Retina (tissue), 1 donor: ENCODE results near the gene C1orf210.

Experiments
- DNase-seq: peaks from one replicate; pipeline ENCODE4 v3.0.0-alpha.2; 2016

C1orf210 gene

GRCh38 chr1:43292679-43293078 lies 7.3 kb upstream of the C1orf210 start:
- DNase-seq = no peak

- DNase-seq = peak; percentile 48
These were observed 6.8 kb upstream of the C1orf210 start for GRCh38 chr1:43292216-43292615.

DNA sequence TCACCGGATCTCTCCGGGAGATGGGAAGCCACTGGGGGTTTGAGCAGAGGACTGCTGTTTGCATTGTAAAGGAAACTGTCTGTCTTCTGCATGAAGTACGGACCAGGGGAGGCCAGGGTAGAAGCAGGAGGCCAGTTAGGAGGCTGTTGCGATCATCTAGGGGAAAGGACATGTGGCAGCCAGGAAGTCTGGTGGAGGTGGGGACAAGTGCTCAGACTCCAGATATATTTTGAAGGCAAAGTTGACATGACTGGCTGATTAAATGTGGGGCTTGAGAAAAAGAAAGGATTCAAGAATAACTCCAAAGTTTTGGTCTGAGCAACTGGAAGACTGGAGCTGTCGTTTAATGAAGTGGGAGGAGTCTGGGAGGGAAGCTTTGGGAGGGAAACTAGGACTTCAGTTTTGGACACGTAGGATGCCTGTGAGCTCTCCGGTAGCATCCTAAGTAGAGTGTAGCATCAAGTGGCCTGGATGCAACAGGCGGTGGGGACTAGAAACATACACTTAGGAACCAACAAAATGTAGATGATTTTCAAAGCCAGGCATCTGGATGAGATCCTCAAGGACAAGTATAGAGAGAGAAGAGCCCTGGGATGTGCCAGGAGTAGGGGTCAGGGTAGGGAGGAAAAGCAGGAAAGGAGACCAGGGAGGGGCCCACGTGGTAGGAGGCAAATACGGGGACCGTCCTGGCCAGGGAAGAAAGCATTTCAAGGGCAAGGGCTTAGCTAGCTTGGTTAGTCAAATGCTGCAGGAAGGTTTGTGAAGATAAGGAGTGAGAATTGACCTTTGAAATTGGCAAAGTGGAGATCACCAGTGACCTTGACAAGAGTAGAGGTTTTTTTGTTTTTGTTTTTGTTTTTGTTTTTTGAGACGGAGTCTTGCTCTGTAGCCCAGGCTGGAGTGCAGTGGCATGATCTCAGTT lies 3.7 kb upstream of the C1orf210 start:
- no peak for DNase-seq

DNA sequence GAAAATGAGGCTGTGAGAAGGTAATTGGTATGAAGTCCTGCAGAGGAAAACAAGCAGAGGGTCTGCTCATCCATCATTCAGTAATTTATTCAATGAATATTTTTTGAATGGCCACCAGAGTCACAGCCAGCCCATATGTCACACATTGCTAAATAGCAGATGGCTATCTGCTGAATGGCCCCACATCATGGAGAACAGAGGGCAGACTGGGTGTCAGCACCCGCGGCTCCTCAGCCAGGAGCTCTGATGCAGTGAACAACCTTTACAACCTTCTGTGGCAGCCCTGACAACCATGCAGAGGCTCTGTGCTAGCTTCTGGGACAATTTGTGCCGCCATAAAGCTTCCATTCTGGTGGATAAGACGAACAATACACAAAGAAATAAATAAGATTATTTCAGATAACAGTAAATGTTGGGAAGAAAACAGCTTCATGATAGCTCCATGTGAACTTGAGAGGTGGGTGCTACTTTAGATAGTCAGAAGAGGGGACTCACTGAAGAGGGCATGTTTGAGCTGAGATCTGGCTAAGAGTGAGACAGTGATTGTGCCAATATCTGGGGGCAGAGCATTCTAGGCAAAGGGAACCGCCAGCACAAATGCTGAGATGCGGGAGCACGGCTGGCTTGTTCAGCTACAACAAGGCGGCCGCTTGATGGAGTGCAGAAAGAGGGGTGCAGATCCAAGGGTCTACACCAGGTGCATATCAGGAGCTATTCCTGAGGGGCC lies 2.8 kb upstream of the C1orf210 start:
- DNase-seq = no peak

DNA sequence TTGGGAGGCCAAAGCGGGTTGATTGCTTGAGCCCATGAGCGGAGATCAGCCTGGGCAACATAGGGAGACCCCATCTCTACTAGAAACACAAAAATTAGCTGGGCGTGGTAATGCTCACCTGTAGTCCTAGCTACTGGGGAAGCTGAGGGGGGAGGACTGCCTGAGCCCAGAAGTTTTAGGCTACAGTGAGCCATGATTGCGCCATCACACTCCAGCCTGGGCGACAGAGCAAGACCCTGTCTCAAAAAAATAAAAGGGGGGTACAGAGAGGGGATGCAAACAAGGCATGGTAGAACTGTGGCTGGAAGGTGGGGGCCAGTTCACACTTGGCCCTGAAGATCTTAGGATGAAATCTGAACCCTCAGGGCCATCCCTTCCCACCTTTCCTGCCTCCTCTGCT lies 1.2 kb upstream of the C1orf210 start:
- DNase-seq = no peak

DNA sequence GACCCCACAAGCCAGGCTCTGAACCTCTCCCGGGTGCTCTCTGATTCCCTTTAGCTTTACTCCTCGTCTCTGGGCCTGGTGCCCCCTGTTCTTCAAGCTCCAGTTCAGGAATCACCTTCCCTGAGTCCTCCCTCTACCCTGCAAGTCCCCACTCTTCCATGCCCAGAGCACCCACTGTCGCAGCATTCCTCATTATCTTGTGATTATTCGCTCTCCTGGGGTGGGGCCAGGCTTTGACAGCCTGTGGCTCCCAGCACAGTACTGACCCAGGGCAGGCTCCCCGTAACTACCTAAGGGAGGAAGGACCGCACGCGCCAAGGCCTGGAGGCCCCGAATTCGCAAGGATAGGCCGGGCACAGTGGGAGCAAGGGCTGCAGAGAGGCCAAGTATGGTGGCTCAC lies 734 bp upstream of the C1orf210 start:
- no peak for DNase-seq

- no peak for DNase-seq
These were observed 753 bp downstream of the C1orf210 start for GRCh38 chr1:43284546-43285110.

DNA sequence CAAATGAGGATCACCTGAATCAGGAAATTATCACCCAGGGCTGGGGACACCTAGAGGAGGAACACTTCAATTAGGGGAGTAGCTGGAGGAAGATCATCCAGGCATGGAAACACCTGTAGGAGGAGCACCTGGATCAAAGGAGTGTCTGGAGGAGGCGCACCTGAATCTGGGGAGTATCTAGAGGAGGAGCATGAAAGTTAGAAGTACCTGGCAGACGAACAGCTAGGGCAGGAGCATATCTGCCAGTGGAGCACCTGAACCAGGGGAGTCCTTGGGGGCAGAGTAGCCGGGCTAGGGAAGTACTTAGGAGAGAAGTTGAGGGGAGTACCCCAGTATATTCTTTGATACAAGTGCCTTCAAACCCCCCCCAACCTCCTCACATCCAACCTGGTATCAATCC lies 1.3 kb downstream of the C1orf210 start:
- DNase-seq = no peak

GRCh38 chr1:43282220-43283195 lies 2.9 kb downstream of the C1orf210 start:
- no peak for DNase-seq

DNA sequence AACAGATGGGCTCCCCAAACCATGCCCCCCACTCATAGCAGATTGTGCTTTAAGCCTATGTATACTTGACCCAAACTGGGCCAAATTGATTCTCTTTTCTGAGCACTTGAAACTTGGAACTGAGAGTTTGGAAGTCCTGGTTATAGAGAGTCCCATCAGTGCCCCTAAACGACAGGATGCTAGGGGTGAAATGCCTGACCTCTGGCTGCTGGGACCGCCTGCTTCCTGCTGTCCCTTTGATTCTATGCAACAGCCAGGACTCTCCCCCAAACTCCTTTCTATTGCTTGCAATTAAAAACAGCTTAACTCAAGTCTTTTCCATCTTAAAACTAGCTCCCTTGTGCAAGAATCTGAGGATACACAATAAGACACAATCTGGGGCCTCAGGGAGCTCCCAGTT lies 4.7 kb downstream of the C1orf210 start:
- no peak for DNase-seq

GRCh38 chr1:43279666-43280065 lies 5.7 kb downstream of the C1orf210 start:
- DNase-seq = no peak

DNA sequence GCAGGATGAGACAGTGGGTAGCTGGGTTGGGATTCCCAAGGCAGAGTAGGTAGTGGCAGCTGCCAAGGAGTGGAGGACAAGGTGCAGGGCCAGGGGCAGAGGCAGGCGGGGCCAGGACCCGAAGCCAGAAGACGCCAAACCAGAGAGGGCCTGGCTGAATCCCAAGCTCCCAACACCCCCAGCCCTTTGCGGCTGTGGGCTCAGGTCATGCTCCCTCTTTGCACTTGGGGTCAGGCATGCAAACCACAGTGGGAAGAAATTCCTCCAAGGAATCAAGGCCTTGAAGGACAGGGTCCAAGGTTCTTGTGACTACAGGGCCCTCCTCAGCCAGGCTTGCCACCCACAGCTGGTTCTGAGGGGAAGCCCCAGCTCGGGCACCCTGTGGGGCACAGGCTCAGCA lies 6.2 kb downstream of the C1orf210 start:
- DNase-seq = no peak

DNA sequence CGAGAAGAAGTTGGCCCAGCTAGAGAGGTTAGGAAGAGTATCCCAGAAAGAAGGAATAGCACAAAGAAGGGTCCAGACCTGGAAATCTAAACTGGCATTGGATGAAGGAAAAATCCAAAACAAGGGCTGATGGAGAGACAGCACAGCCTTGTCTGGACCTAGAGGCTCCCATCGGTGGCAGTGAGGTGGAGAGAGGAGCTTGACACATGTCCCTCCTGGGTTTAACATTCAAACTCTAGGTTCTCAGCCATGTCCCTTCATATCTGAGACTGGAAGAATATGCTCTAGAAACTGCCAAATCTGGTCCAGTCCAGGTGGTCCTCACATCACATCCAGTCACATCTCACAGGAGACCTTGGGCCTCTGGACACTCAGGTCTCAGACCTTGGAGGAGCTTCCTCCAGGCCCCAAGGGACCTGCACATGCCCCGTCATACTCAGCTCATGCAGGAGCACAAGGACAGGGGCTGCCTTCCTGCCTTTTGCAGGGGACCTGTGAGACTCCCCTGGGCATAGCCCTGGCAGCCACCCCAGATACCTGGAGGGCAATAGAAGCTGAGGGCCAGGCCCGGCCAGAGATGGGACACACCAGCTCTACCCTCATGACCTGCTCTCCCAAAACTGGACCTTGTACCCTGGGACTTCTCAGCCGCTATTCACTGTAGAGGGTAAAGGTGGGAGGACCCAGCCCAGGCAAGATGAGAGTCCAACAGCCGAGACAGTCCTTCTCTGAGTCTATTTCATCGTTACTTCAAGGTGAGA lies 8.1 kb downstream of the C1orf210 start:
- DNase-seq = no peak

DNA sequence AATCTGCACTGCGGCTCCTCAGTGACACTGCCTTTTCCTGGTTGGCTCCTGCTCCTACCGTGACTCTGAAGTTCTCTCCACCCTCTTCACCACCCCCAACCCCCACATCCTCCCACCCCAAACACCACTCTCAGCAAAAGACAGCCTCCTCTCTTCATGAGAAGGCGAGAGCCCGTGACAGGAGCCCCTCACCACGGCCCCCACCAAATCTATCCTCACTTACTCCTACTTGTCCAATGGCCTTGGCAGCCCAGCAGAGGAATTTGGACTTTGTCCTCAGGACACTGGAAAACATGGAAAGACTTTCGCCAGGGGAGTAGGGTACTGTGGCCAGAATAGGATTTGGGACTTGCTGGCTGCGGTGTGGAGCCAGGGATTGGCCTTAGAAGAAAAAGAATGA lies 8.7 kb downstream of the C1orf210 start:
- no peak for DNase-seq

- no peak for DNase-seq
These were observed 9.4 kb downstream of the C1orf210 start for GRCh38 chr1:43275826-43276620.

DNA sequence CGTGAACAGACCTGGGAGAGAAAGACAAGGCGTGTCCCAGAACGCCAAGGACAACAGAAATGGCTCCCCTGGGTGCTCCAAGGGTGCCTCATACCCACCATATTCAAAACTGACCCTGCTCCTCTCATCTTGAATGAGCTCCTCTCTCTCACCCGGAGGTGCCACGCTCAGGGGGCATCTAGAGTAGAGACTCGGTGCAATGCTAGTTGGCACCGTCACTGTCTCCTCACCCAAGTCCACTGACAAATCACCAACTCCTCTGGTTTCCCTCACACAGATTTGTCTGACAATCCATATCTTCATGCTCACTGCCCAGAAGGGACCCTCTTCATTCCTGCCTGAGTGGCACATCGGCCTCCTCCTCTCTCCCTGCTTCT lies 10.6 kb downstream of the C1orf210 start:
- DNase-seq = no peak

DNA sequence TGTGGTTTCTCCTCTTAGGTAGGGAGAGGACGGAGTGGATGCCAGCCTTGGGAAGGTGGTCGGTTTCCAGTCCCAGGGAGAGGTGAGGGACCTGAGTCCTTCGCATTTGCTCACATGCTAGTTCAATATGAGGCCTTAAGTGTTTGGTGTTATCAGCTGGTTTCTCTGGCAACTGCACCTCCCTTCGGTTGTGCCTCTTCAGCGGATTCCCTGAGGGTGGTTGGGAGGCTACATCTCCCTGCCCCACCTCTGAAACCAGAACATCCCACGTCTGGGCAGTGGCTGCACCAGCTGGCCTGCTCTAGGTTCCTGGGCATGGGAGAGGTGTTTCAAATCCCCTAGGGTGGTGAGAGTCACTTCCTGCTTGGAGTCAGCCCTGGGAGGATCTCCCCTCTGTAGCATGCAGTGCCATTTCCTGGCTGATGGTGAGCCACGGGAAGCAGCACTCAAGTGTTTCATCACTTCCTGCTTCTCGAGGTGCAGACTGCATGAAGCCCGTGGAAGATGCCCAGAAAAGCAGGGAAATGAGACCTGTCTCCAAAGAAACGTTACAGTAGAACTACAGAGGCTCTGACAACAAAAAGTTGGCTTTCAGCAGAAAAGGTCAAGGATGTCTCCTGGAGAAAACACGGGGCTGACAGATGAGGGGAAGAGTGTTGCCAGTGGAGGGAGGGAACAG lies 11.1 kb downstream of the C1orf210 start:
- DNase-seq = no peak

DNA sequence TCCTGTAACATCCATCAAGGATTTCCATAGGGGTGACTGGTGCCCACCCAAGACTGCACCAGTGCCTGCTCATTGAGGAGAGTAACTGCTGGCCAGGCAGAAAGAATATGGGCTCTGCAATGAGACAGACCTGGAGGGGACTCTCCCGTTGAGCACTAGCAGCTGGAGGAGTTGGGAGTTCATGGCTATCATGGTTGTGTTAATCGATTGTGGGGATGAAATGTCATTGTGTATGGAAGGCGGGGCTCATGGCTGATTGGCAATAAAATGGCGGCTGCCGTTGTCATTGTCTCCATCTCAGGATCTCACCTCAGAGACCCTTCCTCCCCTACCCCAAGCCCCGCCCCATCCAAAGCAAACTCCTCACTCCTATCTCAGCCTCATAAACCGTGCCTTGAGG lies 11.7 kb downstream of the C1orf210 start:
- no peak for DNase-seq

DNA sequence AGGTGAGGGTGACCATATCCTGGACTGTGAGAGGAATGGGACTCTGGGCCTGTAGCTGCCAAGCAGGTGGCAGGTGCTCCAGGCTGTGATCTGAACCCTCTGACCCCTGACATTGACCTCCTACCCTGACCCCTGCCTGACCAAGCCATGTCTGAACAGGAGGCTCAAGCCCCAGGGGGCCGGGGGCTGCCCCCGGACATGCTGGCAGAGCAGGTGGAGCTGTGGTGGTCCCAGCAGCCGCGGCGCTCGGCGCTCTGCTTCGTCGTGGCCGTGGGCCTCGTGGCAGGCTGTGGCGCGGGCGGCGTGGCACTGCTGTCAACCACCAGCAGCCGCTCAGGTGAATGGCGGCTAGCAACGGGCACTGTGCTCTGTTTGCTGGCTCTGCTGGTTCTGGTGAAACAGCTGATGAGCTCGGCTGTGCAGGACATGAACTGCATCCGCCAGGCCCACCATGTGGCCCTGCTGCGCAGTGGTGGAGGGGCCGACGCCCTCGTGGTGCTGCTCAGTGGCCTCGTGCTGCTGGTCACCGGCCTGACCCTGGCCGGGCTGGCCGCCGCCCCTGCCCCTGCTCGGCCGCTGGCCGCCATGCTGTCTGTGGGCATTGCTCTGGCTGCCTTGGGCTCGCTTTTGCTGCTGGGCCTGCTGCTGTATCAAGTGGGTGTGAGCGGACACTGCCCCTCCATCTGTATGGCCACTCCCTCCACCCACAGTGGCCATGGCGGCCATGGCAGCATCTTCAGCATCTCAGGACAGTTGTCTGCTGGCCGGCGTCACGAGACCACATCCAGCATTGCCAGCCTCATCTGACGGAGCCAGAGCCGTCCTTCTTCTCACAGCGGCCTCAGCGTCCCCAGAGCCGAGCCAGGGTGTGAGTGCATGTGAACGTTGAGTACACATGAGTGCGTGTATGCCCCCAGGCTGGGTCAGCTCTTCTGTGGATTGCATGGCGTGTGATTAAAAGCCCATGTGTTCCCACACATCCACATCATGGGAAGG lies 12.5 kb downstream of the C1orf210 start:
- DNase-seq = no peak
